ENCODE measurements around the gene TPRKB.

The TPRKB gene

DNA sequence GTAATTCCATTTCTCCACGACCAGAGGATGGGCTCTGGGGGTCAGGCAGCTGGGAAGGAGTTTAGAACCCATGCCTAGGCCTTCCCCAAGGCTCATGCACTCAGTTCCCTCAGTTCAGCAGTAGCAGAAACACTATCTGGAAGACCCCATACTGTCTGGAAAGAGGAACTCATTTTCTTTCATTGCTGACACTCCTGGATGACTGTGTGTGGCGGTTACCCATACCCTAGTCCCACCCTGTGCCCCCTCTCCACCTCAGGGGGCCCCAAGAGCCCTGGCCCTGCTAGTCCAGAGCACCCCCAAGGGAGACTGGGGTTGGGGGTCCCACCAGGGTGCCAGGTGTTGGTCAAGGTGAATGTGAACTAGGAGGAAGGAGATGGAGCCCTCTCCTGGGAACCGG is 29.5 kb downstream of the TPRKB start:
- Histone ChIP-seq H3K9ac (ENCODE audit: low read depth, low read length, poor library complexity, severe bottlenecking) (no peak overlapping the region), H3K4me2 (ENCODE audit: low read depth, low read length, poor library complexity, severe bottlenecking) (no peak overlapping the region), H3K36me3 (ENCODE audit: insufficient read depth, low read length) (no peaks in the 10 kb centered on the region), H3K9me3 (ENCODE audit: insufficient read depth, low read depth, low read length) (no peaks in the 10 kb centered on the region), H3K27me3 (ENCODE audit: insufficient read depth, low read length, poor library complexity, severe bottlenecking) (no peaks in the 10 kb centered on the region), H3F3A (ENCODE audit: low read depth) (no peaks in the 10 kb centered on the region), H4K20me1 (ENCODE audit: insufficient read depth, low read length, poor library complexity, severe bottlenecking) (no peaks in the 10 kb centered on the region), H3K4me1 (ENCODE audit: insufficient read depth, low read length, poor library complexity, severe bottlenecking) (no peaks in the 10 kb centered on the region), H2AFZ (ENCODE audit: low read length) (no peak overlapping the region), H3K4me3 (ENCODE audit: low read length, poor library complexity, severe bottlenecking) (no peak overlapping the region), H3K79me2 (ENCODE audit: insufficient read depth, low read length) (no peaks in the 10 kb centered on the region), H3K9me2 (replicated peaks; ENCODE audit: low read depth, low read length) (no peaks in the 10 kb centered on the region)
- no peak for TF ChIP-seq EZH2phosphoT487 (IDR thresholded peaks at IDR 0.05; ENCODE audit: borderline replicate concordance)
- TF ChIP-seq CTCF (conservative IDR thresholded peaks at IDR 0.05; ENCODE audit: low read length) = no peak

DNA sequence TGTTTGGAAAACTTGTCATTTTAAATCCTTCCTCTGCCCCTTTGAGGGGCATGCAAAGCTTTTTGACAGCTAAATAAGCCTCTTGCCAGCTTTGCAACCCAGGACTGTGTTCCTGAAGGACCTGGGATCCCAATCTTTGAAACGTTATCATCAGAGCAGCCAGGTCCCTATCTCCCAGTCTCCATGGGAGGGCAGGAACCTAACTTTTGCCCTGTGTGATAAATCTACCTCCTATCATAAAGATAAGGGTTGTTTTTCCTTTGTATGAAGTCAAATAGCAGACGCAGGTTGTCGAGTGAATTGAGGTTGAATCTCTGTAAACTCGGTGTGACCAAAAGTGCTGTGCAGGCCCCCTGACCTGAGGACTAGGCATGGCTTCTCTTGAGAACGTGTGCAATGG is 30.1 kb downstream of the TPRKB start:
- no peak overlapping the region for H3K9ac ChIP-seq (ENCODE audit: low read depth, low read length, poor library complexity, severe bottlenecking)
- H3K79me2 ChIP-seq (ENCODE audit: insufficient read depth, low read length) = no peaks in the 10 kb centered on the region
- no peaks in the 10 kb centered on the region for H3K36me3 ChIP-seq (ENCODE audit: insufficient read depth, low read length)
- no peaks in the 10 kb centered on the region for H3K9me3 ChIP-seq (ENCODE audit: insufficient read depth, low read depth, low read length)
- H2AFZ ChIP-seq (ENCODE audit: low read length) = no peak overlapping the region
- H3K4me1 ChIP-seq (ENCODE audit: insufficient read depth, low read length, poor library complexity, severe bottlenecking) = no peaks in the 10 kb centered on the region
- H3K4me3 ChIP-seq (ENCODE audit: low read length, poor library complexity, severe bottlenecking) = no peak overlapping the region
- H3K4me2 ChIP-seq (ENCODE audit: low read depth, low read length, poor library complexity, severe bottlenecking) = no peak overlapping the region
- TF ChIP-seq EZH2phosphoT487 (IDR thresholded peaks at IDR 0.05; ENCODE audit: borderline replicate concordance) (no peak), CTCF (conservative IDR thresholded peaks at IDR 0.05; ENCODE audit: low read length) (no peak)
- H3K9me2 ChIP-seq (replicated peaks; ENCODE audit: low read depth, low read length) = no peaks in the 10 kb centered on the region
- H4K20me1 ChIP-seq (ENCODE audit: insufficient read depth, low read length, poor library complexity, severe bottlenecking) = no peaks in the 10 kb centered on the region
- H3F3A ChIP-seq (ENCODE audit: low read depth) = no peaks in the 10 kb centered on the region
- no peaks in the 10 kb centered on the region for H3K27me3 ChIP-seq (ENCODE audit: insufficient read depth, low read length, poor library complexity, severe bottlenecking)

DNA sequence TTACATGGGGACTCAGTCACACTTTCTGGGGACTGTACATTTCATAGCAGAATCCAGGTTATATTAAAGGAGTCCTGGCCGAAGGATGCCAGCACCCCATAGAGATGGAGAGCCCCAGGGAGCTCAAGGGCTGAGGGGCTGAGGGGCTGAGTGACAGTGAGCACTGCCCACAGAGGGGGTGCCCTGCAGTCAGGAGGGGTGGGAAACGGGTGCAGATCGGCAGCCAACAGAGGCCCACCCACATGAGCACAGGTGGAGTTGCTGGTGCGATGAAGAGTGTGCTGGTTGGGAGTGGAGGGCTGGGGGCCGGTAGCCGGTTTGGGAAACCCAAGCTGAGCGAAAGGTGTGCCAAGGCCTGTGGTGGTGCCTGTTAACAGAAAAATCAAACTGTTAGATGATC is 32.1 kb downstream of the TPRKB start:
- no peak overlapping the region for H2AFZ ChIP-seq (ENCODE audit: low read length)
- H3F3A ChIP-seq (ENCODE audit: low read depth) = no peaks in the 10 kb centered on the region
- H3K36me3 ChIP-seq (ENCODE audit: insufficient read depth, low read length) = no peaks in the 10 kb centered on the region
- no peaks in the 10 kb centered on the region for H3K9me2 ChIP-seq (replicated peaks; ENCODE audit: low read depth, low read length)
- H3K4me1 ChIP-seq (ENCODE audit: insufficient read depth, low read length, poor library complexity, severe bottlenecking) = no peaks in the 10 kb centered on the region
- H3K79me2 ChIP-seq (ENCODE audit: insufficient read depth, low read length) = no peaks in the 10 kb centered on the region
- H3K4me2 ChIP-seq (ENCODE audit: low read depth, low read length, poor library complexity, severe bottlenecking) = no peak overlapping the region
- H3K9me3 ChIP-seq (ENCODE audit: insufficient read depth, low read depth, low read length) = no peaks in the 10 kb centered on the region
- no peak overlapping the region for H3K4me3 ChIP-seq (ENCODE audit: low read length, poor library complexity, severe bottlenecking)
- H3K27me3 ChIP-seq (ENCODE audit: insufficient read depth, low read length, poor library complexity, severe bottlenecking) = no peaks in the 10 kb centered on the region
- TF ChIP-seq EZH2phosphoT487 (IDR thresholded peaks at IDR 0.05; ENCODE audit: borderline replicate concordance) (no peak), CTCF (conservative IDR thresholded peaks at IDR 0.05; ENCODE audit: low read length) (no peak)
- no peak overlapping the region for H3K9ac ChIP-seq (ENCODE audit: low read depth, low read length, poor library complexity, severe bottlenecking)
- H4K20me1 ChIP-seq (ENCODE audit: insufficient read depth, low read length, poor library complexity, severe bottlenecking) = no peaks in the 10 kb centered on the region

Data from Loucy (cell line).